Purkinje cell (primary cell): ENCODE results near the gene PRDX2. TPM values are rescaled to one million over a fixed set of nuclear protein-coding genes. Genes with fewer than 3 reads are reported as not detected.

ENCODE experiments used
- polyA plus RNA-seq: library from polyadenylated mRNA; unstranded; fragments of >200 nt; fragmentation: Nextera tagmentation; gene quantifications from 2 replicates; pipeline ENCODE4 v1.2.1, GENCODE V29; 2014

Gene PRDX2
- polyA plus RNA-seq = 1,541 and 1,786 TPM in 2 replicates

DNA sequence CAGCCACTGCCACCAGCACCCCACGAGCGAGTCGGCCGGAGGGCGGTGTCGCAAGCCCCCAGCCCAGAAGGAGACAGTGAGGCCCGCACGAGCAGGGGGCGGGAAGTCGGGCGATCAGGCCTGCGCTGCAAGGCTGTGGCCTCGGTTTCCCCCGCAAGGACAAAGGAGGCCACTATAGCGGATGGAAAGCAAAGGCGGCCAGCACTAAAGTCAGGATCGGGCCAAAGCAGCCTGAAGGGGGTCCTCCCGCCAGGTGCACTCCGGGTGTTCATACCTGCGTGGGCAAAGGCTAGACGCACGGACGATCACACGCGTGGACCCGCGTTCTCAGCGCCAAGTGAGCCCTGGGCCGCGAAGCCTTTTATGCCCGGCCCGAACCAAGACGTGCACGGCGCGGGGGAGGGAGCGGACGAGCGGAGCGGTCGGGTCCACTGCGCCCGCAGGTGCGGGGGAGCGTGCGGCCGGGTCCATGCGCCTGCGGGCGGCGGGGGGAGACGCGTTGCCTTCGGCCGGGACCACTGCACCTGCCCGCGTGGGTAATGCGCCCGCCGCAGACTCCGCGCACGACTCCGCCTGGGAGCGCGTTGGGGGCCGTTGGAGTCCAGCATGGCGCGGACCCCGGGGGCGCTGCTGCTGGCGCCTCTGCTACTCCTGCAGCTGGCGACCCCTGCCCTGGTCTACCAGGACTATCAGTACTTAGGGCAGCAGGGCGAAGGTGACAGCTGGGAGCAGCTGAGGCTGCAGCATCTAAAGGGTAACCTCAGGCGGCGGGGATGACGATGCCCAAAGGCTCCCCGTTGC lies at the start of gene PRDX2, which contains the start of gene THSD8:
Gene PRDX2, minus strand, starts transcription at position 335 of the 801 bp plus-strand sequence. CDS start 539 bp downstream, outside the sequence.
Gene THSD8, plus strand, starts transcription at position 604 of the 801 bp plus-strand sequence. Its CDS starts 3 bp downstream, at position 607.

DNA sequence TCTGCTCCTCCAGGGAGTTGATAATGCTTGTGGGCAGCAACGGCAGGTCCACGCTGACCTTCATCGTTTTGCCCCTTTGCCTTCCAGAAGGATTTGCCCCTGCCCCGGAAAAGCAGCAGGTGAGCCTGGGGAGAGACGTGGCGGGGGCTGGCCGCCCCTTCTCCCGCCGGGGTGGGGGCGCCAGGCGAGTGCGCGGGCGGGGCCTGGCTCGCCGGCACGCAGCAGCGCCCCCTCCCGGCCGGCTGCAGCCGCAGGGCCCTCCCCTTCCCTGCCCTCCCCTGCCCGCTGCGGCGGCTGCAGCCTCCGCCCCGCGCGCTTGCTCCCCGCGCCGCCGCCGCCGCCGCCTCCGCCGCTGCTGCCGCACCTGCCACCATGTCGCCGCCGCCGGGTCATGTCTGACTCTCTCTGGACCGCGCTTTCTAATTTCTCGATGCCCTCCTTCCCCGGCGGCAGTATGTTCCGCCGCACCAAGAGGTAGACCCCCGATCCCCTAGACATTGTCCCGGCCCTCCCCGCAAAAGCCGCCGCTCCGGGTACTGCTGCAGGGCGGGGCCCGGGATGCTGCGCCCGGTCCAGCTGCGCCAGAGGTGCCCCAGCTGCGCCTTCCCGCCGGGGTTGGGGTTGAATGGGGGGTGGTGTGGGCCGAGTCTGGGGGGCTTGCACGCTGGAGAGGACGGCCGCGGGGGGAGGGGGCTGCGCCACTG lies 36.7 kb upstream of the PRDX2 start, which contains the start of gene MAST1:
Gene MAST1, plus strand, starts transcription at position 334 of the 704 bp plus-strand sequence. Its CDS starts 58 bp downstream, at position 392.

DNA sequence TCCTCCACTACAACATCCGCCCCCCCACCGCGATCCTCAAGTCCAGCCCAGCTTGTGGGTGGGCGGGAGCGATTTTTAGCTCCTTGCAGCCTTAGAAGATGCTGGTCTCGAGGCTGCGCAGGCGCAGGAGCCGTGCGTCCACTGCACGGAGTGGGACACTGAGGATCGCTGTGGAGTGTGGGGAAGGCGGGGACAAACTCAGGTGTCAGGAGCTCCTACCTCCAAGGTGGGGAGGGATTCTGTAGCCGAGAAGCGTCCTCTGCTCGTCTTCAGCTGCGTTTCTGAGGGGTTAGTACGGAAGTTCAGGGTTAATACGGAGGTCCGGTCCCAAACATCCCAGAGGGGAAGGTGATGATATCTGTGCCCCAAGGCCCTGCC lies 33.0 kb upstream of the PRDX2 start, which contains the start of gene RTBDN:
Gene RTBDN, minus strand, starts transcription at position 14 of the 378 bp plus-strand sequence. CDS start 4,600 bp downstream, outside the sequence.

DNA sequence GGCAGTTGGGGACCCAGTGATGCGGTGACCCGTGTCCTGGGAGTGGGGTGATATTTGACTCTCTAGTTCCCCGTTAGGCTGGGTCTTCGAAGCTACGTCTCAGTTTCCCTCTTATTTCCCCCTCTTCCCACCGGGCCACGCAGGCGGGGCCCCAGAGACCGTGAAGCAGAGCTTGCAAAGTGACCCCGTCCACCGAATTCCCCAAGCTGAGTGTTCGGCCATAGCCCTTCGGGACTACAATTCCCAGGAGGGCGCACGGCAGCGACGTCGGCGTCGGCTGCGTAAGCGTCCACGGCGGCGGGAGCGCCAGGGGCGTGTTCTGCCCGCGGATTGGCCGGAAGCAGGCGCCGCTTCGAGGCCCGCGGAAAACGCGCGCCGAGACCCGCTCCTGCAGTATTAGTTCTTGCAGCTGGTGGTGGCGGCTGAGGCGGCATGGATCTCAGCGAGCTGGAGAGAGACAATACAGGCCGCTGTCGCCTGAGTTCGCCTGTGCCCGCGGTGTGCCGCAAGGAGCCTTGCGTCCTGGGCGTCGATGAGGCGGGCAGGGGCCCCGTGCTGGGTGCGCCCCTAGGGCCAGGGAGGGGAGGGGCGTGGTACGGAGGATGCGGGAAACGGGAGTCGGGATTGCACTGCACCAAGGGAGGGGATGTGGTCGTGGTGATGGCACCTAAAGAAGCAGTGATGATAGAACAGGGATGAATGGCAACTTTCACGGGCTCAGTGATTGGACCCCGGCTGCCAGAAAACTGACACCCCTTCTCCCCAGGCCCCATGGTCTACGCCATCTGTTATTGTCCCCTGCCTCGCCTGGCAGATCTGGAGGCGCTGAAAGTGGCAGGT lies 4.9 kb upstream of the PRDX2 start, which contains the start of gene RNASEH2A:
Gene RNASEH2A, plus strand, starts transcription at position 343 of the 840 bp plus-strand sequence. Its CDS starts 90 bp downstream, at position 433.

DNA sequence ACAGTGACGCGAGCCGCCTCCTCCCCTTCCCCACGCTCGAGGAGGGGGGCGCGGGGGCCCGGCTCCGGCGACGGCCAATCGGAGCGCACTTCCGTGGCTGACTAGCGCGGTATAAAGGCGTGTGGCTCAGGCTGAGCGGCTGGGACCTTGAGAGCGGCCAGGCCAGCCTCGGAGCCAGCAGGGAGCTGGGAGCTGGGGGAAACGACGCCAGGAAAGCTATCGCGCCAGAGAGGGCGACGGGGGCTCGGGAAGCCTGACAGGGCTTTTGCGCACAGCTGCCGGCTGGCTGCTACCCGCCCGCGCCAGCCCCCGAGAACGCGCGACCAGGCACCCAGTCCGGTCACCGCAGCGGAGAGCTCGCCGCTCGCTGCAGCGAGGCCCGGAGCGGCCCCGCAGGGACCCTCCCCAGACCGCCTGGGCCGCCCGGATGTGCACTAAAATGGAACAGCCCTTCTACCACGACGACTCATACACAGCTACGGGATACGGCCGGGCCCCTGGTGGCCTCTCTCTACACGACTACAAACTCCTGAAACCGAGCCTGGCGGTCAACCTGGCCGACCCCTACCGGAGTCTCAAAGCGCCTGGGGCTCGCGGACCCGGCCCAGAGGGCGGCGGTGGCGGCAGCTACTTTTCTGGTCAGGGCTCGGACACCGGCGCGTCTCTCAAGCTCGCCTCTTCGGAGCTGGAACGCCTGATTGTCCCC lies 10.1 kb downstream of the PRDX2 start, which contains the start of gene JUNB:
Gene JUNB, plus strand, starts transcription at position 142 of the 706 bp plus-strand sequence. Its CDS starts 286 bp downstream, at position 428.

DNA sequence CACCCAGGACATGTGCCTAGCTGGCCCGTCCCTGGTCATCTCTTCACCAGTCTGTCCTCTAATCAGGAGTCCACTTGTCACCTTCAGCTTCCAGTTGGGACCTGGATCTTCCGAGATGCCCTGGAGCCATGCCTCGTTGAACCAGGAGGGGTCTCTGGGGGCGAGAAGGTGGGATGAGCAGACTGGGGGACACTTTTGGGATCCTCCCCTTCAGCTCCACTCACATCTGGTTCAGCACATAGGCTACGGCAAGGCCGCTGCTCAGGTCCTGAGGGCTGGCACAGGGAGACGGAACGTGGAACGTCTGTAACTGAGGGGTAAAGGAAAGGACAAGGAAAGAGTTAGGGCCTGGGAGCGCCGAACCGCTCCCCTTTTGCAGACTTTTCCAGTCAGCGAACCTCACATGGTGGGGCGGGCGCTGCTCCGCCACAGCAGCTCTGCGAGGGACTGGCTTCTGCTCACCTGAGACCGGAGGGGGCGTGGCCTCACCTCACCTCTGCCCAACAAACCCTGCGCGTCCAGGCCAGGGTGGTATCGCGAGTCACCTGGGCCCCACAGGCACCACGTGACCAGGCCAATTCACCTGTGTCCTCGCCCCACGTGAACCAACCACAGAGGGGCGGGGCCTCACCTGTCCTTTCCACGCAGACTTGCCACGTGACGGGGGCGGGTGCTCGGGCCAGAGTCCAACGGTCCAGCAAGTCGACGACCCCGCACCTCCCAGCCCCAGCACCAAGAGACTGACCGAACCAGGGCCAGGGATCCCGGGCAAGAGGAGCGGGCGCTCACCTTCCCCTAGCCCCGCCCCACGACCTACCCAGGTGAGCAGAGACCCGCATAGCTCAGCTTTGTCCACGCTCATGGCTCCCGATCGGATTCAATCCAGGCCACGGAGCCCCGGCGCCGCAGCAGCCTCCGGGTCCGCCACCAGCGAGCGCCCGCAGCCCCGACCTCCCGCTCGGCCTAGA lies 26.7 kb downstream of the PRDX2 start, which contains the start of gene HOOK2:
Gene HOOK2, minus strand, starts transcription at position 965 of the 968 bp plus-strand sequence. Its CDS starts 103 bp downstream, at position 862.

DNA sequence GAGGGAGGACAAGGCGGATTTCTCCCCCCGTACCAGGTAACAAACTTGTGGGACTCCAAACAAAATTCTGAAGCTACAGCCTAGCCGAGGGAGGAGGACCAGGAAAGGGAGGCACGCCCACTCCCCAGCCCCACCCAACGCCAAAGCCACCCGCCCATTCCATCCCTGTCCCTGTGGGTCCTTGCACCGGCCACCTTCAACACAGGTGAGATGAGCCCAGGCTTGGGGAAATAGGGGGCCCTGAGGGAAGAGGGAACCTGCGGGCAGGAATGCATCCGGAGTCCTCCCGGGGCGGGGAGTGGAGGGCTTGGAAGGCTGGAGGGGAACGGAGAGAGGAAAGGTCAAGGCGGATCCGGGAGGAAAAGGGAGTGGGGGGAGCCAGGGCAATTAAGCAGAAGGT lies 50.0 kb downstream of the PRDX2 start, which contains the start of gene BEST2:
Gene BEST2, plus strand, starts transcription at position 157 of the 400 bp plus-strand sequence. CDS start 802 bp downstream, outside the sequence.

Other genes starting within 250 kb of the PRDX2 start
- 2.1 and 3.1 TPM in 2 replicates for gene ZNF490, start 191.0 kb downstream of the PRDX2 start, polyA plus RNA-seq
- 11.3 and 13.7 TPM in 2 replicates for gene ZNF791, start 190.9 kb downstream of the PRDX2 start, polyA plus RNA-seq
- gene MAN2B1, start 135.1 kb downstream of the PRDX2 start, polyA plus RNA-seq = 2.5 TPM in 1 of 2 replicates, not detected in the other
- gene WDR83, start 135.0 kb downstream of the PRDX2 start, polyA plus RNA-seq = 15.0 and 22.2 TPM in 2 replicates
- 54.0 and 71.6 TPM in 2 replicates for gene DHPS, start 119.9 kb downstream of the PRDX2 start, polyA plus RNA-seq
- not detected in 2 replicates for gene GNG14, start 113.8 kb downstream of the PRDX2 start, polyA plus RNA-seq
- 0.31 and 0.50 TPM in 2 replicates for gene FBXW9, start 105.2 kb downstream of the PRDX2 start, polyA plus RNA-seq
- 31.5 and 39.0 TPM in 2 replicates for gene TNPO2, start 77.9 kb downstream of the PRDX2 start, polyA plus RNA-seq
- 64.1 and 73.9 TPM in 2 replicates for gene TRIR, start 67.1 kb downstream of the PRDX2 start, polyA plus RNA-seq
- gene GET3, start 64.3 kb downstream of the PRDX2 start, polyA plus RNA-seq = 20.2 and 38.0 TPM in 2 replicates
- gene BEST2, start 50.0 kb downstream of the PRDX2 start, polyA plus RNA-seq = not detected in 2 replicates
- 16.2 and 27.2 TPM in 2 replicates for gene HOOK2, start 26.2 kb downstream of the PRDX2 start, polyA plus RNA-seq
- 1.1 TPM in 1 of 2 replicates, not detected in the other for gene JUNB, start 10.3 kb downstream of the PRDX2 start, polyA plus RNA-seq
- 3.0 TPM in 1 of 2 replicates, not detected in the other for gene THSD8, start 269 bp upstream of the PRDX2 start, polyA plus RNA-seq
- 0.42 and 6.5 TPM in 2 replicates for gene RNASEH2A, start 4.8 kb upstream of the PRDX2 start, polyA plus RNA-seq
- gene RTBDN, start 32.8 kb upstream of the PRDX2 start, polyA plus RNA-seq = 8.2 TPM in 1 of 2 replicates, not detected in the other
- 2.5 and 5.0 TPM in 2 replicates for gene MAST1, start 36.7 kb upstream of the PRDX2 start, polyA plus RNA-seq
- gene DNASE2, start 79.6 kb upstream of the PRDX2 start, polyA plus RNA-seq = 1.5 and 2.8 TPM in 2 replicates
- gene KLF1, start 85.4 kb upstream of the PRDX2 start, polyA plus RNA-seq = not detected in 2 replicates
- gene GCDH, start 89.4 kb upstream of the PRDX2 start, polyA plus RNA-seq = 7.2 and 8.1 TPM in 2 replicates
- gene SYCE2, start 117.5 kb upstream of the PRDX2 start, polyA plus RNA-seq = not detected in 2 replicates
- gene FARSA, start 131.9 kb upstream of the PRDX2 start, polyA plus RNA-seq = 39.0 and 40.7 TPM in 2 replicates
- 1,157 and 1,633 TPM in 2 replicates for gene CALR, start 136.8 kb upstream of the PRDX2 start, polyA plus RNA-seq
- 35.9 and 39.6 TPM in 2 replicates for gene RAD23A, start 144.1 kb upstream of the PRDX2 start, polyA plus RNA-seq
- 11.9 and 15.4 TPM in 2 replicates for gene GADD45GIP1, start 155.4 kb upstream of the PRDX2 start, polyA plus RNA-seq
- gene DAND5, start 167.8 kb upstream of the PRDX2 start, polyA plus RNA-seq = not detected in 2 replicates
- gene NFIX, start 193.7 kb upstream of the PRDX2 start, polyA plus RNA-seq = 2.0 and 4.5 TPM in 2 replicates